GM12892 (cell line): ENCODE results near the gene EXD3.

ENCODE experiments used
- POLR2AphosphoS5 ChIP-seq: IDR thresholded peaks from 2 replicates; pipeline ENCODE4 v1.6.1; 2011; ENCODE audit warnings: low read depth, low read length, control low read depth
- TAF1 ChIP-seq: IDR thresholded peaks from 2 replicates; pipeline ENCODE4 v1.6.1; 2011; ENCODE audit warnings: low read depth, mild to moderate bottlenecking, control low read depth, low read length, borderline replicate concordance

DNA sequence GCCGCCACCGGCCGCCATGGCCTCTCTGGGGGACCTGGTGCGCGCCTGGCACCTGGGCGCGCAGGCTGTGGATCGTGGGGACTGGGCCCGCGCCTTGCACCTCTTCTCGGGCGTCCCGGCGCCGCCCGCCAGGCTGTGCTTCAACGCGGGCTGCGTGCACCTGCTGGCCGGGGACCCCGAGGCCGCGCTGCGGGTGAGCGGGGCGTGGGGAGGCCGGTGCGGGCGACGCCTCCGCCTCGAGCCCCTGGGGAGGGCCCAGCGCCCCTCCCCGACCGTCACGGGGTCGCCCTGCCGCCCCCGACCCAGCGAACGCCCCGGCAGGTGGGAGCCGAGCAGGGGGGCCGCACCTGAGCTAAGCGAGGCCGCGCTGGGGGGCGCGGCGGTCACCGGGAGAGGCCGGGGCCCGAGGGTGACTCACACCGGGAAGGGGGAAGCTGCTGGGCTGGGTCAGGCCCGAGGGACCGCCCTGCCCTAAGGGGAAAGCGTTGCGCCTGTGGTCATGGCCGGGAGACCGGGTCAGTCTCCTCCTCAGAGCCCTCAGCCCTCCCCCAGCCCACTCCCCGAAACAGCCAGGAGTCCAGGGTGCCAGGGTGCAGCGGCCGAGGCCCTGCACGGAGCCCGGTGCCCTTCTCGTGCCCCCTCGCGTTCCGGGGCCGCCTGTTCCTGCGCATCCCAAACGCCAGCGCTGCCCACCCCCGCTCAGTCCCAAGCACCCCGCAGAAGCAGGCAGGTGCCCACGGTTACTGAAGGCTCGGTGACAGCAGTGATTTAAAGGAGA is 741 bp upstream of the EXD3 start:
- TF ChIP-seq TAF1 (no peak), POLR2AphosphoS5 (no peak)
